Testis (tissue), 2 donors: ENCODE results near the gene TSPAN17.

Source experiments
- POLR2A ChIP-seq: fragments of 450-650 bp; IDR thresholded peaks from one replicate; pipeline ENCODE4 v1.6.1; 2017; ENCODE audit warnings: antibody characterized with exemption, mild to moderate bottlenecking, moderate library complexity
- TF ChIP-seq, protein P1 (sequence below), 3 experiments: fragments of 450-650 bp in 2 of 3; fragments of 200-600 bp in 1 of 3; sonication (generic) in 1 of 3; IDR thresholded peaks; one replicate each; pipeline ENCODE4 v1.5.1; 2016 to 2019; ENCODE audit warnings: antibody characterized with exemption in 3 of 3, mild to moderate bottlenecking in 2 of 3, moderate library complexity in 1 of 3

DNA sequence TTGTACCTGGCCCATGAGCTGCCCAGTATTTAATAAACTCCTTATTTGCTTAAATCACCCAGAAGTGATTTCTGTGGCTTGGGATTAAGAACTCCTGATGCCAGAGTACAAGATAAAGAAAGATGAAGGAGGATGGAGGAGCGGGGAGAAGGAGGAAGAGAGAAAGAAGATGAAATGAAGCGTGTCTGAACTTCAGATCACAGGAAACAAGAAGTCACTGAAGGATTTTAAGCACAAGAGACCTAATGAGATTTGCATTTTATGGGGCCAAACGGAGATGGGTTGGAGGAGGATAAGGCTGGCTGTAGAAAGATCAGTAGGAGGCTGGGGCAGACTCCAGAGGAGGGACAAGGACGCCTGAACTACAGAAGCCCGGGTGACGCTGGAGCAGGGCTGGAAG lies 13.7 kb upstream of the TSPAN17 start:
- TF ChIP-seq, protein P1, sequence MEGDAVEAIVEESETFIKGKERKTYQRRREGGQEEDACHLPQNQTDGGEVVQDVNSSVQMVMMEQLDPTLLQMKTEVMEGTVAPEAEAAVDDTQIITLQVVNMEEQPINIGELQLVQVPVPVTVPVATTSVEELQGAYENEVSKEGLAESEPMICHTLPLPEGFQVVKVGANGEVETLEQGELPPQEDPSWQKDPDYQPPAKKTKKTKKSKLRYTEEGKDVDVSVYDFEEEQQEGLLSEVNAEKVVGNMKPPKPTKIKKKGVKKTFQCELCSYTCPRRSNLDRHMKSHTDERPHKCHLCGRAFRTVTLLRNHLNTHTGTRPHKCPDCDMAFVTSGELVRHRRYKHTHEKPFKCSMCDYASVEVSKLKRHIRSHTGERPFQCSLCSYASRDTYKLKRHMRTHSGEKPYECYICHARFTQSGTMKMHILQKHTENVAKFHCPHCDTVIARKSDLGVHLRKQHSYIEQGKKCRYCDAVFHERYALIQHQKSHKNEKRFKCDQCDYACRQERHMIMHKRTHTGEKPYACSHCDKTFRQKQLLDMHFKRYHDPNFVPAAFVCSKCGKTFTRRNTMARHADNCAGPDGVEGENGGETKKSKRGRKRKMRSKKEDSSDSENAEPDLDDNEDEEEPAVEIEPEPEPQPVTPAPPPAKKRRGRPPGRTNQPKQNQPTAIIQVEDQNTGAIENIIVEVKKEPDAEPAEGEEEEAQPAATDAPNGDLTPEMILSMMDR (IDR thresholded peaks at IDR 0.05): no peak
- no peak for TF ChIP-seq POLR2A
